ENCODE data around the gene ABI2. TPM values are rescaled to one million over a fixed set of nuclear protein-coding genes. Genes with fewer than 3 reads are reported as not detected.

The ABI2 gene
- polyA plus RNA-seq, 1 of the 3 experiments (the other 2 are of a cell fraction), result 51.5 TPM

DNA sequence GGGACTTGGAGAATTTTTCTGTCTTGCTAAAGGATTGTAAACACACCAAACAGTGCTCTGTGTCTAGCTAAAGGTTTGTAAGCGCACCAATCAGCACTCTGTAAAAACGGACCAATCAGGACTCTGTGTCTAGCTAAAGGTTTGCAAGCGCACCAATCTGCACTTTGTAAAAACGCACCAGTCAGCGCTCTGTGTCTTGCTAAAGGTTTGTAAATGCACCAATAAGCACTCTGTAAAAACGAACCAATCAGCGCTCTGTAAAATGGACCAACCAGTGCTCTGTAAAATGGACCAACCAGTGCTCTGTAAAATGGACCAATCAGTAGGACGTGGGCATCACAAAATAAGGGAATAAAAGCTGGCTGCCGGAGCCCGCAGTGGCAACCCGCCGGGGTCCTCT, 16.5 kb downstream of the ABI2 start:
- H3K79me2 ChIP-seq (ENCODE audit: insufficient read depth), result peaks cover 100% of the 10 kb centered on the region
- ChIA-PET CTCF (interaction anchor here (1.6 kb wide), 1 partner anchor 9 kb away, joined by 3 read pairs; no protein-coding TSS in a partner anchor), POLR2A (no interaction called here)
- peaks cover 21% of the 10 kb centered on the region for H3F3A ChIP-seq (replicated peaks; ENCODE audit: insufficient read depth)
- H3K9me2 ChIP-seq, result no peaks in the 10 kb centered on the region
- TF ChIP-seq PBX3 (IDR thresholded peaks at IDR 0.05), result no peak
- TF ChIP-seq, protein P1, sequence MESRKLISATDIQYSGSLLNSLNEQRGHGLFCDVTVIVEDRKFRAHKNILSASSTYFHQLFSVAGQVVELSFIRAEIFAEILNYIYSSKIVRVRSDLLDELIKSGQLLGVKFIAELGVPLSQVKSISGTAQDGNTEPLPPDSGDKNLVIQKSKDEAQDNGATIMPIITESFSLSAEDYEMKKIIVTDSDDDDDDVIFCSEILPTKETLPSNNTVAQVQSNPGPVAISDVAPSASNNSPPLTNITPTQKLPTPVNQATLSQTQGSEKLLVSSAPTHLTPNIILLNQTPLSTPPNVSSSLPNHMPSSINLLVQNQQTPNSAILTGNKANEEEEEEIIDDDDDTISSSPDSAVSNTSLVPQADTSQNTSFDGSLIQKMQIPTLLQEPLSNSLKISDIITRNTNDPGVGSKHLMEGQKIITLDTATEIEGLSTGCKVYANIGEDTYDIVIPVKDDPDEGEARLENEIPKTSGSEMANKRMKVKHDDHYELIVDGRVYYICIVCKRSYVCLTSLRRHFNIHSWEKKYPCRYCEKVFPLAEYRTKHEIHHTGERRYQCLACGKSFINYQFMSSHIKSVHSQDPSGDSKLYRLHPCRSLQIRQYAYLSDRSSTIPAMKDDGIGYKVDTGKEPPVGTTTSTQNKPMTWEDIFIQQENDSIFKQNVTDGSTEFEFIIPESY (IDR thresholded peaks at IDR 0.05; ENCODE audit: borderline replicate concordance, low read depth), result no peak
- no peak for TF ChIP-seq POLR2AphosphoS5 (IDR thresholded peaks at IDR 0.05; ENCODE audit: low read depth, low read length)
- no peak for TF ChIP-seq TEAD4 (IDR thresholded peaks at IDR 0.05; ENCODE audit: borderline replicate concordance, insufficient read depth)
- no peak for TF ChIP-seq SIN3A (IDR thresholded peaks at IDR 0.05; ENCODE audit: borderline replicate concordance, low read depth, low read length)
- TF ChIP-seq MEF2A (IDR thresholded peaks at IDR 0.05; ENCODE audit: borderline replicate concordance, low read depth), result no peak
- peaks cover 0 to 10% of the 10 kb centered on the region in 2 experiments; a peak in 2 of 4 replicates for H3K4me1 ChIP-seq (ENCODE audit: control insufficient read depth in 1 of 2, insufficient read depth in 2 of 2, low read depth in 1 of 2, low read length in 1 of 2)
- H3K9me3 ChIP-seq, result no peaks in the 10 kb centered on the region
- H3K9ac ChIP-seq, result no peak overlapping the region
- H3K4me3 ChIP-seq (ENCODE audit: low read depth in 2 of 2, low read length in 1 of 2), result no peak overlapping the region
- DNase-seq, result no peak
- no peak overlapping the region for H3K4me2 ChIP-seq
- no peak overlapping the region for H3K27ac ChIP-seq (ENCODE audit: low read depth in 2 of 2, low read length in 1 of 2)
- H3K27me3 ChIP-seq (ENCODE audit: insufficient read depth), result no peaks in the 10 kb centered on the region
- H4K20me1 ChIP-seq (ENCODE audit: insufficient read depth), result peaks cover 50% of the 10 kb centered on the region
- H2AFZ ChIP-seq (ENCODE audit: low read depth), result no peak overlapping the region
- H3K36me3 ChIP-seq (replicated peaks in 1 of 2; ENCODE audit: control insufficient read depth in 1 of 2, insufficient read depth in 2 of 2, low read length in 1 of 2), result peaks cover 0 to 38% of the 10 kb centered on the region in 2 experiments
- WGBS (ENCODE audit: low lambda C conversion rate), result 97% methylated on average over 12 of the region's 12 CpGs

- H3K4me2 ChIP-seq, result no peak overlapping the region
- H3K79me2 ChIP-seq (ENCODE audit: insufficient read depth), result peaks cover 100% of the 10 kb centered on the region
- DNase-seq, result no peak
- no peak overlapping the region for H2AFZ ChIP-seq (ENCODE audit: low read depth)
- no peaks in the 10 kb centered on the region for H3K9me2 ChIP-seq
- H3K9me3 ChIP-seq, result no peaks in the 10 kb centered on the region
- peaks cover 7% of the 10 kb centered on the region for H3F3A ChIP-seq (replicated peaks; ENCODE audit: insufficient read depth)
- H3K36me3 ChIP-seq (replicated peaks in 1 of 2; ENCODE audit: control insufficient read depth in 1 of 2, insufficient read depth in 2 of 2, low read length in 1 of 2), result peaks cover 0 to 36% of the 10 kb centered on the region in 2 experiments
- H3K4me1 ChIP-seq (ENCODE audit: control insufficient read depth in 1 of 2, insufficient read depth in 2 of 2, low read depth in 1 of 2, low read length in 1 of 2), result peaks cover 0 to 2% of the 10 kb centered on the region in 2 experiments; a peak in 1 of 4 replicates
- ChIA-PET POLR2A (interaction anchor here (0.6 to 1.0 kb wide), 2 partner anchors 19 to 488 kb away, joined by 3 read pairs; partner anchors contain the start of gene ABI2), CTCF (no interaction called here)
- H3K4me3 ChIP-seq (ENCODE audit: low read depth in 2 of 2, low read length in 1 of 2), result no peak overlapping the region
- 72% methylated on average over 1 of the region's 1 CpG for WGBS (ENCODE audit: low lambda C conversion rate)
- H3K27ac ChIP-seq (ENCODE audit: low read depth in 2 of 2, low read length in 1 of 2), result no peak overlapping the region
- H4K20me1 ChIP-seq (ENCODE audit: insufficient read depth), result peaks cover 39% of the 10 kb centered on the region
- no peaks in the 10 kb centered on the region for H3K27me3 ChIP-seq (ENCODE audit: insufficient read depth)
- no peak overlapping the region for H3K9ac ChIP-seq
- TF ChIP-seq, protein P1 (IDR thresholded peaks at IDR 0.05; ENCODE audit: borderline replicate concordance, low read depth), result no peak
- TF ChIP-seq REST (IDR thresholded peaks at IDR 0.05; ENCODE audit: low read depth, low read length) (no peak), PBX3 (IDR thresholded peaks at IDR 0.05) (no peak), ELF1 (IDR thresholded peaks at IDR 0.05) (no peak), MEF2A (IDR thresholded peaks at IDR 0.05; ENCODE audit: borderline replicate concordance, low read depth) (no peak), EZH2phosphoT487 (IDR thresholded peaks at IDR 0.05; ENCODE audit: borderline replicate concordance, low read depth) (no peak)
- TF ChIP-seq, protein P2, sequence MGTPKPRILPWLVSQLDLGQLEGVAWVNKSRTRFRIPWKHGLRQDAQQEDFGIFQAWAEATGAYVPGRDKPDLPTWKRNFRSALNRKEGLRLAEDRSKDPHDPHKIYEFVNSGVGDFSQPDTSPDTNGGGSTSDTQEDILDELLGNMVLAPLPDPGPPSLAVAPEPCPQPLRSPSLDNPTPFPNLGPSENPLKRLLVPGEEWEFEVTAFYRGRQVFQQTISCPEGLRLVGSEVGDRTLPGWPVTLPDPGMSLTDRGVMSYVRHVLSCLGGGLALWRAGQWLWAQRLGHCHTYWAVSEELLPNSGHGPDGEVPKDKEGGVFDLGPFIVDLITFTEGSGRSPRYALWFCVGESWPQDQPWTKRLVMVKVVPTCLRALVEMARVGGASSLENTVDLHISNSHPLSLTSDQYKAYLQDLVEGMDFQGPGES (IDR thresholded peaks at IDR 0.05; ENCODE audit: low read depth, low read length), result no peak
- TF ChIP-seq, protein P3, sequence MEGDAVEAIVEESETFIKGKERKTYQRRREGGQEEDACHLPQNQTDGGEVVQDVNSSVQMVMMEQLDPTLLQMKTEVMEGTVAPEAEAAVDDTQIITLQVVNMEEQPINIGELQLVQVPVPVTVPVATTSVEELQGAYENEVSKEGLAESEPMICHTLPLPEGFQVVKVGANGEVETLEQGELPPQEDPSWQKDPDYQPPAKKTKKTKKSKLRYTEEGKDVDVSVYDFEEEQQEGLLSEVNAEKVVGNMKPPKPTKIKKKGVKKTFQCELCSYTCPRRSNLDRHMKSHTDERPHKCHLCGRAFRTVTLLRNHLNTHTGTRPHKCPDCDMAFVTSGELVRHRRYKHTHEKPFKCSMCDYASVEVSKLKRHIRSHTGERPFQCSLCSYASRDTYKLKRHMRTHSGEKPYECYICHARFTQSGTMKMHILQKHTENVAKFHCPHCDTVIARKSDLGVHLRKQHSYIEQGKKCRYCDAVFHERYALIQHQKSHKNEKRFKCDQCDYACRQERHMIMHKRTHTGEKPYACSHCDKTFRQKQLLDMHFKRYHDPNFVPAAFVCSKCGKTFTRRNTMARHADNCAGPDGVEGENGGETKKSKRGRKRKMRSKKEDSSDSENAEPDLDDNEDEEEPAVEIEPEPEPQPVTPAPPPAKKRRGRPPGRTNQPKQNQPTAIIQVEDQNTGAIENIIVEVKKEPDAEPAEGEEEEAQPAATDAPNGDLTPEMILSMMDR (IDR thresholded peaks at IDR 0.05), result no peak
Measured at GRCh38 chr2:203346612-203347011, 18.4 kb downstream of the ABI2 start.
